HG03108 (cell line): ENCODE data around the gene RNF2.

Experiments used
- ATAC-seq: cut with Tn5 transposase; IDR thresholded peaks from one replicate; pipeline ENCODE4 v1.9.1; 2021; ENCODE audit warnings: moderate library complexity; ENCODE audit not compliant: unreplicated experiment

RNF2 gene

DNA sequence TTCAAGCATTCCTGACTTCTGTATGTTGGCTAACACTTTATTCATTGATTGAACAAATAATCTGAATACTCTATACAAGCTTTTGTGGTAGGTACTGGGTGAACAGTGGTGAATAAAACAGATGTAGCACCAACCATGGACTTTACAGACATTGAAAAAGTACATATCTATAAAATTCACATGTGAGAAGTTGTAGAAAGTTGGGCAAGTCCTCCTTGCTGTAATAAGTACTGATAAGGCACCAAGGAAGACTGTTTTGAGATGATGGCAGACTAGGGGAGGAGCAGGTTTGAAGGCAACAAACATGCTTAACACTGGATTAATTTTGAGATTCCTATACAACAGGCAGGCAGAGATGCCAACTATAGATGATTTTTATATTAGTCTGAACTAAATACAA is 42.4 kb downstream of the RNF2 start:
- no peak for ATAC-seq

DNA sequence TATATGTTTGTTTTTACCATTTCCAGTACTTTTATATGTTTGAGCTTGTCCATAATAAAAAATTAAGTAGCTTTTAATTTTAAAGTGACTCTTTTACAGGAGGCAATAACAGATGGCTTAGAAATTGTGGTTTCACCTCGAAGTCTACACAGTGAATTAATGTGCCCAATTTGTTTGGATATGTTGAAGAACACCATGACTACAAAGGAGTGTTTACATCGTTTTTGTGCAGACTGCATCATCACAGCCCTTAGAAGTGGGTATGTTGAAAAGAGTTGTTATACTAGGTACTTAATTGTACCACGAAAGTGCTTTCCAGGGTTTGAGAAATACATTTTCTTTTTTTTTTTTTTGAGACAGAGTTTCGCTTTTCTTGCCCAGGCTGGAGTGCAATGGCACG is 46.1 kb downstream of the RNF2 start:
- ATAC-seq: no peak

DNA sequence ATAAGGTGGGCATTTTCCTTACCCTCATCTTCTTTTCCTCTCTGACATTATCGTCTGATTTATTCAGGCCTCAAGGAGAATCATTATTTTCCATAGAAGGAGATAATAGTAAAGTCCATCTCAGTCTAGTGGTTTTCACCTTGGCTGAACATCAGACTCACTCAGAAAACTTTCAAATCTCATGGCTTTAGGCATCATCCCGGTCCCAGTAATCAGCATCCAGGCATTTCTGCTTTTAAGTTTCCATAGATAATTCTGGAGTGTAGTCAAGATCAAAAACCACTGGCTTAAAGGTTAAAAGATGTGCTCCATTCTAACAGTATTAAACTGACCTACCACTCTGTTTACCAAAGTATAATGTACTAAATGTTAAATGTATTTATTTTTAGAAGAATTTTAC is 49.4 kb downstream of the RNF2 start:
- no peak for ATAC-seq

DNA sequence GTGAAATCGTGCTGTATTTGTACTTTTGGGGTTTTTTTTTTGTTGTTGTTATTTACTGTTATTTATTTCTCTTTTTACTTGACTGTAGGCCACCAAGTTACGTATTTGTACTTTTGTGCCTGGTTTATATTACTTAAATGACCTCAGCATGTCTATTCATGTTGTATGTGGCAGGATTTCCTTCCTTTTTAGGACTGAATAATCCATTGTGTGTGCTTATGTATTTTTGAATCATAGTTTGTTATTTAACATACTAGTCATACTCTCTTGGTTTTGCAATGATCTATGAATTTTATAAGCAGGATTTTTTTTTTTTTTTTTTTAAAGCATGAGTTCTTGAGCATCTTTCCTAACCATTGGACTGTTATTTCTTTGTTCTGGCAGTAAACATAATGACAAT is 51.2 kb downstream of the RNF2 start:
- no peak for ATAC-seq

DNA sequence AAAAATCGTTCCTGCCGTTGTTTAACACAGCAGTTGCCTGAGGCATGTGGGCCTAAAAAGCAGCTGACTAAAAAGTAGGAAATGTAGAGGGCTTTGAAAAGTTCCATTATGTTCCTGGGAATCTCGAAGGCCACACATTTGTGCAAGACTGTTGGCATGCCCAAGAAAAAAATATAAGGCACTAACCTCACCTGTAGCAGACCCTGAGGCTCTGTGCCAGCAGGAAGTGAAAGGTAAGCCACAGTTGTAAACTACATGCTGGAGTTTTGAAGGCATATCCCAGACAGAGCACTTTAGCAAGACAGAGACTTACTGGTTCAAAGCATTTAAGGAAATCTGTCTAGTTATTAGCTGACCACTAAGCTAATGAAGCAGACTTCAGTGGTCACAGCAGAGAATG is 58.7 kb downstream of the RNF2 start:
- ATAC-seq: no peak

DNA sequence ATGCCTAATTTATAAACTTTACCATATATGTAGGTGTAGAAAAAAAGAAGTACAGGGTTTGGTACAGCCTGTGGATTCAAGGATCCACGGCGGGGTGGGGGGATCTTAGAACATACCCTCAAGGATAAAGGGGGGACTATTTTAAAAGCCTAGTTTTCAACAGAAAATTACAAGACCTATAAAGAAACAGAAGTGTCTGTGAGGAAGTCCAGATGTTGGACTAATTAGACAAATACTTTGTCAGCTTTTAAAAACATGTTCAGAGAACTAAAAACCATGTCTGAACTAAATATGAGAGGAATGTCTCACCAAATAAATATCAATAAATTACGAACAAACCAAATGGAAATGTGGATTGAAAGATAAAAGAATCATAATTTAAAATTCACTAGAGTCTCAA is 59.8 kb downstream of the RNF2 start:
- no peak for ATAC-seq

DNA sequence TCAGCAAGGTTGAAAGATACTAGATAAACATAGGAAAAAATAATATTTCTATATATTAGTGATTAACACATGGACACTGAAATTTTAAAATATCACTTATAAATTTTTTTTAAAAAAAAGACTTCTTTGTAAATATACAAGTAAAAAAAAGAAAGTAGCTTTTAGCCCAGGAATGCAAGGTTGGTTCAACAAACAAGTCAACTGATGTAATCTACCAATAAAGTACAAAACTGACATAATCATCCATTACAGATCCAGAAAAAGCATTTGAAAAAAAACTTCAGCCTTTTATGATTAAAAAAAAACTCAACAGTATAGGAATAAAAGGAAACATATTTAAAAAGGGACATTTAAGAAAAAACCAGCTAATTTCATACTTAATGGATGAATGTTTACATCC is 63.0 kb downstream of the RNF2 start:
- no peak for ATAC-seq

DNA sequence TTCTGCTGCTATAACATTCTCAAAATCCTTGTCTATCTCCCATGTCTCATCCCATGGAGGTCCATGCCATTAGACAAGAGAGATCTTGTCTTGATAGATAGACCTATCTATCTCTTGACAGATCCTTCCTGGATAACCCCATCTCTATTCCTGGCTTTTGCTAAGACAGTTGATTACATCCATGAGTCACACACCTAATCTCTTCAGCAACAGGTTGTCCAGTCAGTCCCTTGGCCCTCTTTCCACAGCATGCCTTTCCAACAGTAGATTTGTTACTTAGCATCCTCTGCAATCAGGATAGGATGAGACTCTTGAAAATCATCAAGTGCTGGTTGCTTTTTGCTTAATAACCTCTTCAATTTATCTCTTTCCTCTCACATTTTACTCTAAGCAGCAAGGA is 64.8 kb downstream of the RNF2 start:
- no peak for ATAC-seq

DNA sequence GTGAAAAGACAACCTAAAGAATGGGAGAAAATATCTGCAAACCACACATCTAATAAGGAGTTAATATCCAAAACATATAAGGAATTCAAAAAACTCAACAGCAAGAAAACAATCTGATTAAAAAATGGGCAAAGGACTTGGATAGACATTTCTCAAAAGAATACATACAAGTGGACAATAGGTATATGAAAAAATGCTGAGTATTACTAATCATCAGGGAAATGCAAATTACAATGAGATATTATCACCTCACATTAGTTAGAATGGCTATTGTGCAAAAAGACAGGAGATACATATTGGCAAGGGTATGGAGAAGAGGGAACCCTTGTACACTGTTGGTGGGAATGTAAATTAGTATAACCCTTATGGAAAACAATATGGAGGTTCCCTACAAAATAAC is 66.5 kb downstream of the RNF2 start:
- ATAC-seq: no peak

DNA sequence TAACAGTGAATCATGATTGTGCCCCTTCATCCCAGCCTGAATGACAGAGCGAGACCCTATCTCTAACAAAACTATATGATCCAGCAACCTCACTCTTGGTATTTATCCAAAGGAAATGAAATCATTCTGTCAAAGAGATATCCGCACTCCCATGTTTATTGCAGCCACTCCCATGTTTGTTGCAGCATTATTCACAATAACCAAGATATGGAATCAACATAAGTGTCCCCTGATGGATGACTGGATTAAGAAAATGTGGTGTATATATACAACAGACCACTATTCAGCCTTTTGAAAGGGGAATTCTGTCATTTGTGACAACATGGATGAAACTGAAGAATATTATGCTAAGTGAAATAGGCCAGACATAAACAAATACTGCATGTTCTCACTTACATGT is 67.0 kb downstream of the RNF2 start:
- ATAC-seq: no peak

DNA sequence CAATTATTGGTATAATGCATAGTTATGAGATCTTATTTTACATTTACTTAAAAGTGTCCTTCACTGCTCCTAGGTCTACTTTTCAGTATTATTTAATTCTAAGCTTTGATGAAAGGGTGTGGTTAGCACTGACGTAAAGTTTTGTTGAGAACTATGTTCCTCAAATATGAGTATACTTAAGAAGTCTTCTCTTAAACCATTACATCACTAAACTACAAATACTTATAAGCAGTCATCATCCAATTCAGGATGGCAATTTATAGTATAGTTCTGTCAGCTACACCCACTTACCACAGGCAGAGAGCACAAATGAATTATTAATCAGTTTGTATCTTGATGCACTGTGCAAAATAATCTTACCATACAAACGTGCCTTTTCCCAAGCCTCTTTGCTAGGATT is 84.3 kb downstream of the RNF2 start:
- no peak for ATAC-seq

DNA sequence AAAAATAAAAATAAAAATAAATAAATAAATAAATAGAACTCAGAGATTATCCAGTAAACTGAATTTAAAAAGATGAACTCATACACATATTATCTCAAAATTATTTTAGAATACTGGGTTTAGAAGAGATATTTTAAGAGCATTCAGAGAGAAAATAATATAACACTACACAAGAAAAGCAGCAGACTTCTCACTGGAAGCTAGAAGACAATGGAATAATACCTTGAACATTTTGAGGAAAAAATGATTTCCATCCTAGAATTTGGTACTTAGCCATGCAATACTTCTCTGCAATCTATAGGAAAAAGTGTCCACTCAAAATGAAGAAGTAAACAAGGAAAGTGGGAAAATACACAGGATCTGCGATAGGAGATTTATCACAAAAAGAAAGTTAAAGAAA is 87.2 kb downstream of the RNF2 start:
- ATAC-seq: no peak

DNA sequence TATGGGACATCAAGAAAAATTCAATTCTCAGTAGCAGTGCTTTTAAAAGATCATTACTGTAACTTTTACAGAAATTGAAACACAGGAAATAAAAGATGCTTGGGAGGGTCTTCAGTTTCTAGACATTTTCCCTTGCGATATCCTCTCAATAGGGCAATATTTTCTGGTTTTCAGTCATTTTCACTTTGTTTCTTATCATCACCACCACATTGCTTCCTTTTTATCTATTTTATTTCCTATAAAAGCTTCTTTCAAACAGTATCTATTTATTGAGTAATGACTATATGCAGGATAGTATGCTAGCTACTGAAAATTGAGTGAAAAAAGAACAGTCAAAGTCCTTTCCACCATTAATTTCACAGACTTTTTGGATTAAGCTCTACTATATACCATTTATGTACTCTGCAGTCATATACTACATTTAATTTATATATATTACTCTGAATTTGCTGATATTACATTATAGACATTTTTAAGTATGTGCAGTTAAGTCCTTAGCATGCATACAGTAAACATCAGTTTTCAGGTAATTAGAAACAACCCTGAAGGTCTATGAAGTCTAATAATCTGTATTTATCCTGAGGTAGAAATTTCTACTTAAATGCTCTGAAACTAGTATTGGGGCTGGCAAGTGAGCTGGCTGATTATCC is 92.7 kb downstream of the RNF2 start:
- ATAC-seq: no peak

DNA sequence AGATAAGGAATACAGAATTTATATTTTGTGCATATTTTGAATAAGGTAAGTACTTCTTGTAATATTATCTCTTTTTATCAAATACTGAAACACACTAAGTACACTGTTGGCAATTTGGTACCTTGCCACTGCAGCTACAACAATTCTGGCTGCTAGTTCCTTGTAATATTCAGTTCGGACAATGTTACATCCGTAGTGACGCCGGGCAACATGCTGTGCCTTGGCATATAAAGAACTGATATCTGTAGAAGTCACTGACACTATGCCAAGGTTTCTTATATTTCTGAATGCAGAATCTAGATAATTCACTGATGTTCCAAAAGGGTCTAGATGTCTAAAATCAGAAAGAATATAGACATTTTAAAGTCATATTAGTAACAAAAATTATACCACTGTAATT is 93.9 kb downstream of the RNF2 start:
- no peak for ATAC-seq

DNA sequence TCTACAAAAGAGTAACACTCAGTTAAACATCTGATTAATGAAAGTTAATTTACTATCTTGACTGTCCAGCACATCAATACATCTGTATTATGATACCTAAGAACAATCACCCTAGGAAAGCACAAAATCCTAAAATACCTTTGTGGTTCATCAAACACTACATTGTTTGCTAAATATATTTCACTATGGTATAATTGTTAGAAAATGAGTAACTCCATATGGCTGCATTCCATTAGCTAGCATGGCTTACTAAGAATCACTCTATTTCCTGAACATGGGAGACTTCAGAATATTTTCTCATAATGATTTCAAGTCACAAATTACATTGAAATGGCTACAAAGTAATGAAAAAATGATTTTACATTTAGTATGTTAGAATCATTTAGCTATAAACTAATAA is 98.9 kb downstream of the RNF2 start:
- no peak for ATAC-seq

DNA sequence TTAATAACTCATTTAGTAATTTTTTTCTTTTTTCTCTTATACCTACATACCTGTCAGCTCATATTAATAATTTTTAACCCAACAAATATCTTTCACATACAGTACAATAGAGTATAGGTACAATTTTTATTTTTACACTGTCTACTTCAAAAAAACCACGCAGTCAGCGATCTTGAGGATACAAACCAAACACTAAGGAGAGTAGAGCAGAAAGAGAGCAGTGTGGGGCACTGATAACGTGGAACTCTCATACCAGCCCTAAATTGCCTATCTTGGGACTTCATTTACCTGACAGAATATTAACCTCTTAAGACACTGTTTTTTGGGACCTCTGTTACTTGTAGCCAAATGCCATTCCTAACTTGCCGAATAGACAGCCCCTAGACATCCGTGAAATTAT is 105.9 kb downstream of the RNF2 start:
- no peak for ATAC-seq
